Measurements from ENCODE around the gene RSPO4. TPM values are rescaled to one million over a fixed set of nuclear protein-coding genes. Genes with fewer than 3 reads are reported as not detected.

The RSPO4 gene
- total and polyA plus RNA-seq, 9 of the 15 experiments (the other 6 are each of a cell fraction or from before 2014, with no cell fraction given), result 0.04 to 0.34 TPM; not detected in 7

DNA sequence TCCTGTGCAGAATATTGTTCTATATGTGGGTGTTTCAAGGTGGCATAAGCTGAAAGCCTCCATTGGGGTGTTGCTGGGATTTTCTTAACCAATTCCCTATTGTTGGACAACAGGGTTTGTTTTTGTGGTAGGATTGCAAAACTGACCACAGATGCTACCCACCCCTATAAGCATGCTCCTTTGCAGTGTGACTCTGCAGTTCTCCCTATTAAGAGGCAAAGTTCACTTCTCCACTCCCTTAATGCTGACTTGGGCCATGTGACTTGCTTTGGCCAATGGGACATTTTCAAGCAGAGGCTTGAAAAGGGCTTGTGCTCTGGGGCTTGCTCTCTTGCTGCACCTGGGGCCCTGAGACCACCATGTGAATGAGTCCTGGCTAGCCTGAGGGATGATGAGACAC is 77.5 kb downstream of the RSPO4 start (continued):
- TF ChIP-seq CBX1 (IDR thresholded peaks at IDR 0.05; ENCODE audit: low read depth), result no peak
- TF ChIP-seq HMG20B (CRISPR knock-in tag; IDR thresholded peaks at IDR 0.05), result no peak
- TF ChIP-seq USF1 (CRISPR knock-in tag; IDR thresholded peaks at IDR 0.05), result peak; percentile 67
- no peak for TF ChIP-seq ZNF740 (CRISPR knock-in tag; IDR thresholded peaks at IDR 0.05)
- no peak for TF ChIP-seq ZNF740 (tag; IDR thresholded peaks at IDR 0.05)
- TF ChIP-seq DPF2 (IDR thresholded peaks at IDR 0.05), result no peak
- TF ChIP-seq ZNF224 (CRISPR knock-in tag; IDR thresholded peaks at IDR 0.05), result no peak
- no peak for TF ChIP-seq ZKSCAN1 (IDR thresholded peaks at IDR 0.05; ENCODE audit: low read depth, low read length)
- TF ChIP-seq RAD51 (IDR thresholded peaks at IDR 0.05; ENCODE audit: borderline replicate concordance, low read depth), result 0 out of 2 replicates have a peak, but pooled peaks have one; percentile 36
- no peak for TF ChIP-seq HCFC1 (IDR thresholded peaks at IDR 0.05; ENCODE audit: low read depth, low read length)
- TF ChIP-seq BDP1 (IDR thresholded peaks at IDR 0.05; ENCODE audit: insufficient read depth, insufficient read length), result no peak
- TF ChIP-seq ZNF583 (CRISPR knock-in tag; IDR thresholded peaks at IDR 0.05), result no peak
- TF ChIP-seq, protein P1, sequence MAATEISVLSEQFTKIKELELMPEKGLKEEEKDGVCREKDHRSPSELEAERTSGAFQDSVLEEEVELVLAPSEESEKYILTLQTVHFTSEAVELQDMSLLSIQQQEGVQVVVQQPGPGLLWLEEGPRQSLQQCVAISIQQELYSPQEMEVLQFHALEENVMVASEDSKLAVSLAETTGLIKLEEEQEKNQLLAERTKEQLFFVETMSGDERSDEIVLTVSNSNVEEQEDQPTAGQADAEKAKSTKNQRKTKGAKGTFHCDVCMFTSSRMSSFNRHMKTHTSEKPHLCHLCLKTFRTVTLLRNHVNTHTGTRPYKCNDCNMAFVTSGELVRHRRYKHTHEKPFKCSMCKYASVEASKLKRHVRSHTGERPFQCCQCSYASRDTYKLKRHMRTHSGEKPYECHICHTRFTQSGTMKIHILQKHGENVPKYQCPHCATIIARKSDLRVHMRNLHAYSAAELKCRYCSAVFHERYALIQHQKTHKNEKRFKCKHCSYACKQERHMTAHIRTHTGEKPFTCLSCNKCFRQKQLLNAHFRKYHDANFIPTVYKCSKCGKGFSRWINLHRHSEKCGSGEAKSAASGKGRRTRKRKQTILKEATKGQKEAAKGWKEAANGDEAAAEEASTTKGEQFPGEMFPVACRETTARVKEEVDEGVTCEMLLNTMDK (IDR thresholded peaks at IDR 0.05; ENCODE audit: borderline replicate concordance, insufficient read depth, low read depth, low read length, poor library complexity, severe bottlenecking), result no peak
- no peak for TF ChIP-seq ZNF232 (CRISPR knock-in tag; IDR thresholded peaks at IDR 0.05)
- no peak for TF ChIP-seq TAL1 (IDR thresholded peaks at IDR 0.05)
- no peak for TF ChIP-seq ZNF431 (CRISPR knock-in tag; IDR thresholded peaks at IDR 0.05)
- no peak for TF ChIP-seq ZC3H11A (IDR thresholded peaks at IDR 0.05; ENCODE audit: low read depth, low read length)
